HCT116 (cell line): ENCODE results near the gene PHF21B. TPM values are rescaled to one million over a fixed set of nuclear protein-coding genes. Genes with fewer than 3 reads are reported as not detected.
"Not testable (repeated sequence)": the region's sequence is repeated elsewhere in the genome, so short reads cannot be mapped to it uniquely, and the experiment has no call there.

Experiments used
- ATAC-seq: fragments of 200-7000 bp; cut with Tn5 transposase; 2 replicates; pipeline ENCODE4 v1.9.1; 2020; ENCODE audit warnings: mild to moderate bottlenecking, moderate library complexity
- BruUV-seq: library from RNA; stranded (reverse); fragments of 400-500 nt; replicated peaks from 2 replicates; lab custom pipeline; 2021; lab: Mats Ljungman, UMichigan
- CTCF ChIA-PET: fragments of 300-600 bp; sonication (Branson Sonifier 250); formaldehyde crosslinking; loops from one replicate; lab custom pipeline; 2021; ENCODE audit warnings: antibody characterized with exemption; lab: Charles Lee
- POLR2A ChIA-PET: fragments of 300-600, 350-600 bp; sonication (Branson Sonifier 250); formaldehyde crosslinking; loops from one replicate; lab custom pipeline; 2021; ENCODE audit warnings: antibody characterized with exemption; lab: Charles Lee
- RAD21 ChIA-PET, 2 experiments: fragments of 300-600 bp; sonication (Branson Sonifier 250); formaldehyde crosslinking; loops; one replicate each; lab custom pipeline; 2023; ENCODE audit warnings: low total read pairs in 2 of 2; ENCODE audit not compliant: uncharacterized antibody in 2 of 2, unreplicated experiment in 2 of 2, low non-redundant PET in 1 of 2; lab: Charles Lee
- DNase-seq: peaks from one replicate; pipeline ENCODE4 v3.0.0-alpha.2; 2010; ENCODE audit warnings: low read depth, low spot score
- H2AFZ ChIP-seq: fragments of 200-600 bp; shearing (Covaris generic), sonication (generic); 2 replicates; pipeline ENCODE4 v1.6.1; 2017; ENCODE audit warnings: low read depth, mixed run types, mixed read lengths, antibody characterized with exemption, low read length; ENCODE audit not compliant: poor library complexity, severe bottlenecking
- H3K27ac ChIP-seq: 2 replicates; pipeline ENCODE4 v1.5.1; 2012; ENCODE audit warnings: low read depth, low read length
- H3K27me3 ChIP-seq: fragments of 200-600 bp; sonication (generic); 2 replicates; pipeline ENCODE4 v1.6.1; 2016; ENCODE audit warnings: mixed run types, low read length, mixed read lengths; ENCODE audit not compliant: insufficient read depth
- H3K36me3 ChIP-seq, 2 experiments: fragments of 200-500 bp in 1 of 2; fragments of 200-600 bp in 1 of 2; sonication (Bioruptor generic) in 1 of 2; sonication (generic) in 1 of 2; 2 replicates each; pipeline versions ENCODE4 v1.5.1 to v1.6.1; 2014 to 2016; ENCODE audit warnings: low read length in 2 of 2, inconsistent platforms in 1 of 2, mixed read lengths in 1 of 2, mixed run types in 1 of 2; ENCODE audit not compliant: insufficient read depth in 2 of 2, control insufficient read depth in 1 of 2
- H3K4me1 ChIP-seq, 2 experiments: fragments of 200-600 bp in 1 of 2; sonication (generic) in 1 of 2; 2 replicates each; pipeline versions ENCODE4 v1.5.1 to v1.6.1; 2012 to 2017; ENCODE audit warnings: low read length in 2 of 2, inconsistent platforms in 1 of 2, mild to moderate bottlenecking in 1 of 2, mixed read lengths in 1 of 2, mixed run types in 1 of 2, moderate library complexity in 1 of 2; ENCODE audit not compliant: insufficient read depth in 2 of 2, control insufficient read depth in 1 of 2
- H3K4me2 ChIP-seq: fragments of 200-600 bp; sonication (generic); 2 replicates; pipeline ENCODE4 v1.6.1; 2017; ENCODE audit warnings: mixed run types, low read length, mixed read lengths
- H3K4me3 ChIP-seq, 2 experiments: fragments of 200-600 bp in 1 of 2; sonication (generic) in 1 of 2; replicated peaks in 1 of 2; 2 replicates each; pipeline ENCODE4 v1.5.1; 2011 to 2016; ENCODE audit warnings: low read length in 2 of 2, control low read depth in 1 of 2, low read depth in 1 of 2, mild to moderate bottlenecking in 1 of 2, mixed read lengths in 1 of 2, mixed run types in 1 of 2
- H3K79me2 ChIP-seq: fragments of 200-600 bp; sonication (generic); 2 replicates; pipeline ENCODE4 v1.6.1; 2017; ENCODE audit warnings: mild to moderate bottlenecking, mixed run types, low read length, moderate library complexity, mixed read lengths; ENCODE audit not compliant: insufficient read depth
- H3K9ac ChIP-seq: fragments of 200-600 bp; sonication (generic); 2 replicates; pipeline ENCODE4 v1.6.1; 2016; ENCODE audit warnings: low read length, mixed read lengths
- H3K9me2 ChIP-seq: fragments of 200-600 bp; sonication (generic), shearing (Covaris generic); 2 replicates; pipeline ENCODE4 v1.6.1; 2017; ENCODE audit warnings: mixed run types, mild to moderate bottlenecking, moderate library complexity; ENCODE audit not compliant: insufficient read depth
- H3K9me3 ChIP-seq, 2 experiments: fragments of 200-500 bp in 1 of 2; fragments of 200-600 bp in 1 of 2; sonication (Bioruptor generic) in 1 of 2; sonication (generic) in 1 of 2; 2 replicates each; pipeline ENCODE4 v1.6.1; 2014 to 2017; ENCODE audit warnings: low read length in 2 of 2, mixed read lengths in 2 of 2, inconsistent platforms in 1 of 2, low read depth in 1 of 2, mild to moderate bottlenecking in 1 of 2, mixed run types in 1 of 2, moderate library complexity in 1 of 2; ENCODE audit not compliant: control insufficient read depth in 1 of 2, insufficient read depth in 1 of 2
- H4K20me1 ChIP-seq: fragments of 200-600 bp; sonication (generic), shearing (Covaris generic); 2 replicates; pipeline ENCODE4 v1.6.1; 2017; ENCODE audit warnings: mixed run types, mild to moderate bottlenecking, moderate library complexity; ENCODE audit not compliant: insufficient read depth
- EGR1 ChIP-seq: IDR thresholded peaks from 2 replicates; pipeline ENCODE4 v1.6.1; 2012; ENCODE audit warnings: low read depth
- EZH2phosphoT487 ChIP-seq: fragments of 200-600 bp; IDR thresholded peaks from 2 replicates; pipeline ENCODE4 v1.6.1; 2018; ENCODE audit warnings: antibody characterized with exemption, borderline replicate concordance
- FOSL1 ChIP-seq: IDR thresholded peaks from 2 replicates; pipeline ENCODE4 v1.6.1; 2012; ENCODE audit warnings: low read depth
- POLR2AphosphoS5 ChIP-seq: IDR thresholded peaks from 2 replicates; pipeline ENCODE4 v1.6.1; 2011; ENCODE audit warnings: mild to moderate bottlenecking, low read depth, low read length, moderate library complexity
- REST ChIP-seq: IDR thresholded peaks from 2 replicates; pipeline ENCODE4 v1.6.1; 2012; ENCODE audit warnings: low read depth
- SP1 ChIP-seq: IDR thresholded peaks from 2 replicates; pipeline ENCODE4 v1.6.1; 2012; ENCODE audit warnings: low read depth
- SRF ChIP-seq: IDR thresholded peaks from 2 replicates; pipeline ENCODE4 v1.6.1; 2012; ENCODE audit warnings: low read depth
- YY1 ChIP-seq: IDR thresholded peaks from 2 replicates; pipeline ENCODE4 v1.6.1; 2011; ENCODE audit warnings: low read length, low read depth, moderate library complexity, mild to moderate bottlenecking; ENCODE audit not compliant: insufficient replicate concordance; ENCODE audit errors: extremely low read depth
- ZNF274 ChIP-seq: fragments of 200-500 bp; sonication (Bioruptor generic); IDR thresholded peaks from 2 replicates; pipeline ENCODE4 v1.6.1; 2014; ENCODE audit warnings: mild to moderate bottlenecking, low read depth, low read length, inconsistent platforms
- intact Hi-C: fragments of 100-400 bp; cut with micrococcal nuclease; formaldehyde crosslinking; loops from 2 replicates; pipeline ENCODE4 v1.10.0; 2022
- total RNA-seq: library from RNA; stranded (reverse); gene quantifications from one replicate; pipeline ENCODE4 v1.2.1, GENCODE V29; 2021; ENCODE audit not compliant: unreplicated experiment
- TF ChIP-seq, protein P1 (sequence below), 3 experiments: fragments of 200-600 bp in 1 of 3; sonication (generic) in 1 of 3; IDR thresholded peaks in 2 of 3; conservative IDR thresholded peaks in 1 of 3; 2 replicates each; pipeline ENCODE4 v1.5.1; 2012 to 2017; ENCODE audit warnings: low read depth in 2 of 3, low read length in 2 of 3, antibody characterized with exemption in 1 of 3, borderline replicate concordance in 1 of 3, control low read depth in 1 of 3, mild to moderate bottlenecking in 1 of 3, mixed read lengths in 1 of 3, mixed run types in 1 of 3, moderate library complexity in 1 of 3; ENCODE audit not compliant: insufficient read depth in 1 of 3

PHF21B gene
- total RNA-seq, 1 experiment from 2014 or later: not detected

DNA sequence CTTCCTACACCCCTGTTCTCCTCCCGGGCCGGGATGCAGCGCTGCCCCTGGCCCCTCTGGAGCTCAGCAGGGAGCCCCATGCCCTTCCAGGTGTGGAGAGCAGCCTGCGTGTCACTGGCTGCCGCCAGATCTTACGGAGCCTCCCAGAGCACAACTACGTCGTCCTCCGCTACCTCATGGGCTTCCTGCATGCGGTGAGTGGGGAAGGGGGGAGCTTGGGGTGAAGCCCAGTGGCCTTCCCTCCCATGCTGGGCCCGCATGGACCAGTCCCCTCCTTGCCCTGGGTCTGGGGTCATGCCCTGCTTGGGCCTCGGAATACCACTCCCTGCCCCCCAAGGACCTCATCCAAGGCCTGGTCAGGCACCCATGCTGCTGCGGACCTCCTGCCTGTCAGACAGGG, 150.2 kb downstream of the PHF21B start:
- Histone ChIP-seq H4K20me1 (no peaks in the 10 kb centered on the region), H3K9ac (no peak overlapping the region), H3K4me1 (peaks cover 9 to 22% of the 10 kb centered on the region in 2 experiments), H3K27ac (no peak overlapping the region), H3K9me2 (no peaks in the 10 kb centered on the region), H3K27me3 (no peaks in the 10 kb centered on the region), H3K79me2 (no peaks in the 10 kb centered on the region), H3K9me3 (no peaks in the 10 kb centered on the region), H3K4me2 (no peak overlapping the region), H3K36me3 (peaks cover 4 to 11% of the 10 kb centered on the region in 2 experiments; a peak in 2 of 4 replicates), H2AFZ (no peak overlapping the region)
- ChIA-PET RAD21 (no interaction called here), CTCF (no interaction called here), POLR2A (no interaction called here)
- no TSS peak for BruUV-seq
- intact Hi-C loops: no loop called here
- ATAC-seq (no peak), DNase-seq (no peak)
- TF ChIP-seq SRF (no peak), YY1 (no peak), REST (no peak), EGR1 (no peak), SP1 (no peak), FOSL1 (no peak), ZNF274 (no peak), POLR2AphosphoS5 (no peak), EZH2phosphoT487 (no peak)
- TF ChIP-seq, protein P1, sequence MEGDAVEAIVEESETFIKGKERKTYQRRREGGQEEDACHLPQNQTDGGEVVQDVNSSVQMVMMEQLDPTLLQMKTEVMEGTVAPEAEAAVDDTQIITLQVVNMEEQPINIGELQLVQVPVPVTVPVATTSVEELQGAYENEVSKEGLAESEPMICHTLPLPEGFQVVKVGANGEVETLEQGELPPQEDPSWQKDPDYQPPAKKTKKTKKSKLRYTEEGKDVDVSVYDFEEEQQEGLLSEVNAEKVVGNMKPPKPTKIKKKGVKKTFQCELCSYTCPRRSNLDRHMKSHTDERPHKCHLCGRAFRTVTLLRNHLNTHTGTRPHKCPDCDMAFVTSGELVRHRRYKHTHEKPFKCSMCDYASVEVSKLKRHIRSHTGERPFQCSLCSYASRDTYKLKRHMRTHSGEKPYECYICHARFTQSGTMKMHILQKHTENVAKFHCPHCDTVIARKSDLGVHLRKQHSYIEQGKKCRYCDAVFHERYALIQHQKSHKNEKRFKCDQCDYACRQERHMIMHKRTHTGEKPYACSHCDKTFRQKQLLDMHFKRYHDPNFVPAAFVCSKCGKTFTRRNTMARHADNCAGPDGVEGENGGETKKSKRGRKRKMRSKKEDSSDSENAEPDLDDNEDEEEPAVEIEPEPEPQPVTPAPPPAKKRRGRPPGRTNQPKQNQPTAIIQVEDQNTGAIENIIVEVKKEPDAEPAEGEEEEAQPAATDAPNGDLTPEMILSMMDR (IDR thresholded peaks at IDR 0.05 in 2 of 3, conservative IDR thresholded peaks at IDR 0.05 in 1 of 3; ENCODE audit: borderline replicate concordance in 1 of 3, insufficient read depth in 1 of 3, low read depth in 2 of 3, low read length in 2 of 3): no peak
- TF ChIP-seq, all 23 proteins: peak for 0
- no peak overlapping the region for H3K4me3 ChIP-seq

GRCh38 chr22:44858819-44859218, 151.0 kb downstream of the PHF21B start:
- Histone ChIP-seq H3K4me1 (peaks cover 8 to 14% of the 10 kb centered on the region in 2 experiments), H3K36me3 (peaks cover 4 to 11% of the 10 kb centered on the region in 2 experiments; a peak in 2 of 4 replicates)
- DNase-seq, intact Hi-C loops, H3K4me2 ChIP-seq, H3K4me3 ChIP-seq, H3K9me3 ChIP-seq, H4K20me1 ChIP-seq, H3K79me2 ChIP-seq, H3K9me2 ChIP-seq, POLR2A ChIA-PET, BruUV-seq, RAD21 ChIA-PET, H3K9ac ChIP-seq, H3K27me3 ChIP-seq, H2AFZ ChIP-seq, ATAC-seq, CTCF ChIA-PET, H3K27ac ChIP-seq: not testable (repeated sequence)
